ENCODE measurements around the gene GLIS1. TPM values are rescaled to one million over a fixed set of nuclear protein-coding genes. Genes with fewer than 3 reads are reported as not detected.

Gene GLIS1
- total and polyA plus RNA-seq, 10 of the 15 experiments (the other 5 are each of a cell fraction or from before 2014, with no cell fraction given), result not detected

DNA sequence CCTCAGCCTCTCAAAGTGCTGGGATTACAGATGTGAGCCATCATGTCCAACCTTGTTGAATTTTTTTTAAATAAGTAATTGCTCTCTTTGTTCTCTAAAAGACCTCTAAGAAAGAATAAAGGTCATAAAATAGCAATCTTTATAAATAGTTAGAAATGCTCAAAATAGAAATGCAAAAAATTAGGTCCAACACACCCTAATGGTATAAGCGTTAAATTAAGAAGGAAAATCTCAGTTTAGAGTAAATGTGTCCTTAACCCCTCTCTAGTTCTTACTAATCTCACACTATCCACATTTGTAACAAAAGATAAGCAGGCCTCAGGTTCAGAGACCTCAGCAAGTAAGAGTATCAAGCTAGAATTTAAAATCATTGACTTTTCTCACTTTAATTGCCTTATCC, 38.3 kb upstream of the GLIS1 start (continued):
- TF ChIP-seq, protein P1, sequence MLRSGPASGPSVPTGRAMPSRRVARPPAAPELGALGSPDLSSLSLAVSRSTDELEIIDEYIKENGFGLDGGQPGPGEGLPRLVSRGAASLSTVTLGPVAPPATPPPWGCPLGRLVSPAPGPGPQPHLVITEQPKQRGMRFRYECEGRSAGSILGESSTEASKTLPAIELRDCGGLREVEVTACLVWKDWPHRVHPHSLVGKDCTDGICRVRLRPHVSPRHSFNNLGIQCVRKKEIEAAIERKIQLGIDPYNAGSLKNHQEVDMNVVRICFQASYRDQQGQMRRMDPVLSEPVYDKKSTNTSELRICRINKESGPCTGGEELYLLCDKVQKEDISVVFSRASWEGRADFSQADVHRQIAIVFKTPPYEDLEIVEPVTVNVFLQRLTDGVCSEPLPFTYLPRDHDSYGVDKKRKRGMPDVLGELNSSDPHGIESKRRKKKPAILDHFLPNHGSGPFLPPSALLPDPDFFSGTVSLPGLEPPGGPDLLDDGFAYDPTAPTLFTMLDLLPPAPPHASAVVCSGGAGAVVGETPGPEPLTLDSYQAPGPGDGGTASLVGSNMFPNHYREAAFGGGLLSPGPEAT (IDR thresholded peaks at IDR 0.05; ENCODE audit: low read depth), result no peak
- TF ChIP-seq, protein P2, sequence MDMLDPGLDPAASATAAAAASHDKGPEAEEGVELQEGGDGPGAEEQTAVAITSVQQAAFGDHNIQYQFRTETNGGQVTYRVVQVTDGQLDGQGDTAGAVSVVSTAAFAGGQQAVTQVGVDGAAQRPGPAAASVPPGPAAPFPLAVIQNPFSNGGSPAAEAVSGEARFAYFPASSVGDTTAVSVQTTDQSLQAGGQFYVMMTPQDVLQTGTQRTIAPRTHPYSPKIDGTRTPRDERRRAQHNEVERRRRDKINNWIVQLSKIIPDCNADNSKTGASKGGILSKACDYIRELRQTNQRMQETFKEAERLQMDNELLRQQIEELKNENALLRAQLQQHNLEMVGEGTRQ (IDR thresholded peaks at IDR 0.05; ENCODE audit: borderline replicate concordance, low read depth, low read length), result no peak
- TF ChIP-seq, protein P3, sequence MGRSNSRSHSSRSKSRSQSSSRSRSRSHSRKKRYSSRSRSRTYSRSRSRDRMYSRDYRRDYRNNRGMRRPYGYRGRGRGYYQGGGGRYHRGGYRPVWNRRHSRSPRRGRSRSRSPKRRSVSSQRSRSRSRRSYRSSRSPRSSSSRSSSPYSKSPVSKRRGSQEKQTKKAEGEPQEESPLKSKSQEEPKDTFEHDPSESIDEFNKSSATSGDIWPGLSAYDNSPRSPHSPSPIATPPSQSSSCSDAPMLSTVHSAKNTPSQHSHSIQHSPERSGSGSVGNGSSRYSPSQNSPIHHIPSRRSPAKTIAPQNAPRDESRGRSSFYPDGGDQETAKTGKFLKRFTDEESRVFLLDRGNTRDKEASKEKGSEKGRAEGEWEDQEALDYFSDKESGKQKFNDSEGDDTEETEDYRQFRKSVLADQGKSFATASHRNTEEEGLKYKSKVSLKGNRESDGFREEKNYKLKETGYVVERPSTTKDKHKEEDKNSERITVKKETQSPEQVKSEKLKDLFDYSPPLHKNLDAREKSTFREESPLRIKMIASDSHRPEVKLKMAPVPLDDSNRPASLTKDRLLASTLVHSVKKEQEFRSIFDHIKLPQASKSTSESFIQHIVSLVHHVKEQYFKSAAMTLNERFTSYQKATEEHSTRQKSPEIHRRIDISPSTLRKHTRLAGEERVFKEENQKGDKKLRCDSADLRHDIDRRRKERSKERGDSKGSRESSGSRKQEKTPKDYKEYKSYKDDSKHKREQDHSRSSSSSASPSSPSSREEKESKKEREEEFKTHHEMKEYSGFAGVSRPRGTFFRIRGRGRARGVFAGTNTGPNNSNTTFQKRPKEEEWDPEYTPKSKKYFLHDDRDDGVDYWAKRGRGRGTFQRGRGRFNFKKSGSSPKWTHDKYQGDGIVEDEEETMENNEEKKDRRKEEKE (IDR thresholded peaks at IDR 0.05), result no peak
- TF ChIP-seq IKZF1 (conservative IDR thresholded peaks at IDR 0.05) (no peak), ZNF24 (IDR thresholded peaks at IDR 0.05) (no peak)

DNA sequence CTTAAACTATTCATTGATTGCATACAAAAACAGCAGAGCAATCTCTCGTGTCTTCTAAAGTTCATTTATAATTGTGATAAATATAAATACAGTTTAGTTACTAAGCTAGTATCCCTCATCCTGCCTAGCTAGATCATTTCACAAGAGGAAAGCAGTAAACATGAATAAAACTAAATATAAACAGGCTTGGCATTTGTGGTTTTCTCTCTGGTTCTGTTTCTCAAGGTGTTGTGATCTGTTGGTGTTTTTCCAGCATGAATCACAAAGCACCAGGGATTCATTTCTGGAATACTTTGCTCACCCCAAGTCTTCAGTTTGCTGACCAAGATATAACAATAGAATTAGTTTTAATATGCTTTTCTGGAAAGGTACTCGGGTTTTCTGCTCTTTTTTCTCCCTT, 32.7 kb upstream of the GLIS1 start:
- ChIA-PET POLR2A (no interaction called here), CTCF (no interaction called here), SMC1A (ENCODE audit: uncharacterized antibody, unreplicated experiment) (interaction anchor here (0.6 kb wide), 1 partner anchor 265 kb away, joined by 3 read pairs; no protein-coding TSS in a partner anchor), RAD21 (ENCODE audit: unreplicated experiment) (no interaction called here)
- H3K27ac ChIP-seq (ENCODE audit: control insufficient read depth, insufficient read depth), result no peak overlapping the region
- in situ Hi-C loops (cut with MboI) (no loop called here), intact Hi-C loops (cut with micrococcal nuclease; ENCODE audit: unreplicated experiment) (no loop called here)
- WGBS (ENCODE audit: insufficient coverage, insufficient replicate concordance, low lambda C conversion rate, missing lambda C conversion rate), result 48% methylated on average over 2 of the region's 2 CpGs
- H3K9ac ChIP-seq (ENCODE audit: control insufficient read depth, insufficient read depth, low read length), result no peak overlapping the region
- TF ChIP-seq SUZ12 (IDR thresholded peaks at IDR 0.05; ENCODE audit: unreplicated experiment) (no peak), MYC (IDR thresholded peaks at IDR 0.05; ENCODE audit: insufficient read depth, insufficient read length, insufficient replicate concordance, low read length, severe bottlenecking) (no peak), ZZZ3 (IDR thresholded peaks at IDR 0.05; ENCODE audit: control insufficient read depth, insufficient read length, low read depth) (no peak), ESRRA (IDR thresholded peaks at IDR 0.05; ENCODE audit: low read length) (no peak)
- TF ChIP-seq, protein P4, sequence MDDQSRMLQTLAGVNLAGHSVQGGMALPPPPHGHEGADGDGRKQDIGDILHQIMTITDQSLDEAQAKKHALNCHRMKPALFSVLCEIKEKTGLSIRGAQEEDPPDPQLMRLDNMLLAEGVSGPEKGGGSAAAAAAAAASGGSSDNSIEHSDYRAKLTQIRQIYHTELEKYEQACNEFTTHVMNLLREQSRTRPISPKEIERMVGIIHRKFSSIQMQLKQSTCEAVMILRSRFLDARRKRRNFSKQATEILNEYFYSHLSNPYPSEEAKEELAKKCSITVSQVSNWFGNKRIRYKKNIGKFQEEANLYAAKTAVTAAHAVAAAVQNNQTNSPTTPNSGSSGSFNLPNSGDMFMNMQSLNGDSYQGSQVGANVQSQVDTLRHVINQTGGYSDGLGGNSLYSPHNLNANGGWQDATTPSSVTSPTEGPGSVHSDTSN (IDR thresholded peaks at IDR 0.05; ENCODE audit: insufficient replicate concordance, low read depth, low read length), result no peak
- no peaks in the 10 kb centered on the region for H3K9me3 ChIP-seq (replicated peaks; ENCODE audit: control insufficient read depth, insufficient read depth, low read length)
- no peaks in the 10 kb centered on the region for H4K20me1 ChIP-seq (ENCODE audit: control insufficient read depth, insufficient read depth)
- peaks cover 0 to 8% of the 10 kb centered on the region in 2 experiments; a peak in 2 of 4 replicates for H3K36me3 ChIP-seq (ENCODE audit: control insufficient read depth in 2 of 2, insufficient read depth in 2 of 2, low read length in 1 of 2)
- no peak overlapping the region for H3K4me3 ChIP-seq
- FAIRE-seq (no peak), DNase-seq (ENCODE audit: low read depth, low spot score) (no peak), ATAC-seq (no peak)
- no TSS peak for BruUV-seq (replicated peaks)
- no peaks in the 10 kb centered on the region for H3K79me2 ChIP-seq (ENCODE audit: control insufficient read depth, insufficient read depth, low read length)
- H3K27me3 ChIP-seq (replicated peaks in 1 of 2; ENCODE audit: control insufficient read depth in 2 of 2, insufficient read depth in 2 of 2, low read length in 1 of 2), result no peaks in the 10 kb centered on the region
- H2AFZ ChIP-seq (ENCODE audit: control insufficient read depth, low read depth, low read length), result no peak overlapping the region
- no peak overlapping the region for H3K4me2 ChIP-seq (ENCODE audit: control insufficient read depth, insufficient read depth)
- peaks cover 3% of the 10 kb centered on the region; the same call in 1 of the 2 replicates for H3K4me1 ChIP-seq (ENCODE audit: control insufficient read depth, insufficient read depth, low read length)

Measured in GM12878 (cell line).